Measurements from ENCODE around the gene MRGPRF.

Gene MRGPRF

DNA sequence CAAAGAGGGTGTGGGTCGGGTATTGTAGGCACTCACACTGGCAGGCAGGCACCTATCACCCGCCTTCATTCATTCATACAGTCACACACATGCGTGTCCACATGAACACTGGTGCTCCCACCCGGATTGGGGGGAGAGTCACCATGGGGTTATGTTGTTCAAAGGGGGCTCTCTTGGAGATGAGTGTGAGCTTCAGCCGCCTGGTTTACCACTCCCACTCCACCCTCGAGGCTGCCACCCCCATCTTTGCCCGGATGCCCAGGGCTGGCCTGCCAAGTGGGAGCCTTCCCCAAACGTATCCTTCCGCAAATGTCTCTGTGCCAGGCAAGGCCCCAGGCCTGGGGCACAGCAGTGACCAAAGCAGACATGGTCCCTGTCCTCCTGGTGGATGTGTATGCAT is 54.8 kb downstream of the MRGPRF start:
- no peaks in the 10 kb centered on the region for H3K27me3 ChIP-seq (ENCODE audit: insufficient read depth, low read length, poor library complexity)
- ATAC-seq (ENCODE audit: insufficient read depth, low read depth) (no peak), DNase-seq (no peak)
- H3K9me3 ChIP-seq (ENCODE audit: insufficient read depth, low read length, severe bottlenecking): no peaks in the 10 kb centered on the region
- TF ChIP-seq EZH2 (IDR thresholded peaks at IDR 0.05; ENCODE audit: borderline replicate concordance, low read depth, low read length, severe bottlenecking): no peak
- TF ChIP-seq, protein P1, sequence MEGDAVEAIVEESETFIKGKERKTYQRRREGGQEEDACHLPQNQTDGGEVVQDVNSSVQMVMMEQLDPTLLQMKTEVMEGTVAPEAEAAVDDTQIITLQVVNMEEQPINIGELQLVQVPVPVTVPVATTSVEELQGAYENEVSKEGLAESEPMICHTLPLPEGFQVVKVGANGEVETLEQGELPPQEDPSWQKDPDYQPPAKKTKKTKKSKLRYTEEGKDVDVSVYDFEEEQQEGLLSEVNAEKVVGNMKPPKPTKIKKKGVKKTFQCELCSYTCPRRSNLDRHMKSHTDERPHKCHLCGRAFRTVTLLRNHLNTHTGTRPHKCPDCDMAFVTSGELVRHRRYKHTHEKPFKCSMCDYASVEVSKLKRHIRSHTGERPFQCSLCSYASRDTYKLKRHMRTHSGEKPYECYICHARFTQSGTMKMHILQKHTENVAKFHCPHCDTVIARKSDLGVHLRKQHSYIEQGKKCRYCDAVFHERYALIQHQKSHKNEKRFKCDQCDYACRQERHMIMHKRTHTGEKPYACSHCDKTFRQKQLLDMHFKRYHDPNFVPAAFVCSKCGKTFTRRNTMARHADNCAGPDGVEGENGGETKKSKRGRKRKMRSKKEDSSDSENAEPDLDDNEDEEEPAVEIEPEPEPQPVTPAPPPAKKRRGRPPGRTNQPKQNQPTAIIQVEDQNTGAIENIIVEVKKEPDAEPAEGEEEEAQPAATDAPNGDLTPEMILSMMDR (IDR thresholded peaks at IDR 0.05; ENCODE audit: borderline replicate concordance, extremely low read depth, low read length, poor library complexity, severe bottlenecking): no peak
- H3K4me1 ChIP-seq (ENCODE audit: insufficient read depth, low read length): no peaks in the 10 kb centered on the region
- no peaks in the 10 kb centered on the region for H3K36me3 ChIP-seq (ENCODE audit: insufficient read depth, low read length)
- H3K27ac ChIP-seq (ENCODE audit: low read length): no peak overlapping the region
- no peak overlapping the region for H3K4me2 ChIP-seq (ENCODE audit: insufficient read depth, low read length)
- no peaks in the 10 kb centered on the region; the same call in 1 of the 2 replicates for H4K20me1 ChIP-seq (ENCODE audit: insufficient read depth, low read length)
- H3K4me3 ChIP-seq (ENCODE audit: low read depth in 1 of 2, low read length in 2 of 2): no peak overlapping the region
- H3K9ac ChIP-seq (ENCODE audit: low read depth, low read length): no peak overlapping the region
- H3K79me2 ChIP-seq (ENCODE audit: insufficient read depth, low read length): no peaks in the 10 kb centered on the region
- H2AFZ ChIP-seq (ENCODE audit: low read depth, low read length): no peak overlapping the region

GRCh38 chr11:68956547-68957254 is 56.3 kb downstream of the MRGPRF start:
- Histone ChIP-seq H3K27me3 (ENCODE audit: insufficient read depth, low read length, poor library complexity) (no peaks in the 10 kb centered on the region), H3K4me2 (ENCODE audit: insufficient read depth, low read length) (no peak overlapping the region), H3K9ac (ENCODE audit: low read depth, low read length) (no peak overlapping the region), H3K4me3 (ENCODE audit: low read depth in 1 of 2, low read length in 2 of 2) (no peak overlapping the region), H2AFZ (ENCODE audit: low read depth, low read length) (no peak overlapping the region), H3K79me2 (ENCODE audit: insufficient read depth, low read length) (no peaks in the 10 kb centered on the region), H3K9me3 (ENCODE audit: insufficient read depth, low read length, severe bottlenecking) (no peaks in the 10 kb centered on the region), H3K36me3 (ENCODE audit: insufficient read depth, low read length) (no peaks in the 10 kb centered on the region), H4K20me1 (ENCODE audit: insufficient read depth, low read length) (no peaks in the 10 kb centered on the region; the same call in 1 of the 2 replicates), H3K27ac (ENCODE audit: low read length) (no peak overlapping the region), H3K4me1 (ENCODE audit: insufficient read depth, low read length) (no peaks in the 10 kb centered on the region)
- DNase-seq (no peak), ATAC-seq (ENCODE audit: insufficient read depth, low read depth) (no peak)
- TF ChIP-seq, protein P1 (IDR thresholded peaks at IDR 0.05; ENCODE audit: borderline replicate concordance, extremely low read depth, low read length, poor library complexity, severe bottlenecking): no peak
- TF ChIP-seq EZH2 (IDR thresholded peaks at IDR 0.05; ENCODE audit: borderline replicate concordance, low read depth, low read length, severe bottlenecking): no peak

- H3K27me3 ChIP-seq (ENCODE audit: insufficient read depth, low read length, poor library complexity): no peaks in the 10 kb centered on the region
- H3K27ac ChIP-seq (ENCODE audit: low read length): no peak overlapping the region
- H3K4me2 ChIP-seq (ENCODE audit: insufficient read depth, low read length): no peak overlapping the region
- no peak overlapping the region for H2AFZ ChIP-seq (ENCODE audit: low read depth, low read length)
- no peak for DNase-seq
- TF ChIP-seq EZH2 (IDR thresholded peaks at IDR 0.05; ENCODE audit: borderline replicate concordance, low read depth, low read length, severe bottlenecking): no peak
- TF ChIP-seq, protein P1 (IDR thresholded peaks at IDR 0.05; ENCODE audit: borderline replicate concordance, extremely low read depth, low read length, poor library complexity, severe bottlenecking): no peak
- H3K36me3 ChIP-seq (ENCODE audit: insufficient read depth, low read length): no peaks in the 10 kb centered on the region
- H3K4me1 ChIP-seq (ENCODE audit: insufficient read depth, low read length): no peaks in the 10 kb centered on the region
- no peak for ATAC-seq (ENCODE audit: insufficient read depth, low read depth)
- H3K4me3 ChIP-seq (ENCODE audit: low read depth in 1 of 2, low read length in 2 of 2): no peak overlapping the region
- H4K20me1 ChIP-seq (ENCODE audit: insufficient read depth, low read length): no peaks in the 10 kb centered on the region; the same call in 1 of the 2 replicates
- H3K9ac ChIP-seq (ENCODE audit: low read depth, low read length): no peak overlapping the region
- no peaks in the 10 kb centered on the region for H3K9me3 ChIP-seq (ENCODE audit: insufficient read depth, low read length, severe bottlenecking)
- H3K79me2 ChIP-seq (ENCODE audit: insufficient read depth, low read length): no peaks in the 10 kb centered on the region
Measured at GRCh38 chr11:68956142-68956541, 56.9 kb downstream of the MRGPRF start.
